ENCODE data around the gene PTPRG.
"Not testable (repeated sequence)": the region's sequence is repeated elsewhere in the genome, so short reads cannot be mapped to it uniquely, and the experiment has no call there.

Gene PTPRG

GRCh38 chr3:62027241-62027640 is 465.9 kb downstream of the PTPRG start:
- DNase-seq, result no peak
- TF ChIP-seq GATA1 (IDR thresholded peaks at IDR 0.05; ENCODE audit: low read depth, low read length), result no peak
- no peak for TF ChIP-seq POLR2A (IDR thresholded peaks at IDR 0.05; ENCODE audit: low read length)

GRCh38 chr3:62027796-62028195 is 466.4 kb downstream of the PTPRG start:
- TF ChIP-seq POLR2A (IDR thresholded peaks at IDR 0.05; ENCODE audit: low read length) (no peak), GATA1 (IDR thresholded peaks at IDR 0.05; ENCODE audit: low read depth, low read length) (no peak)
- no peak for DNase-seq

- no peak for DNase-seq
- no peak for TF ChIP-seq POLR2A (IDR thresholded peaks at IDR 0.05; ENCODE audit: low read length)
- no peak for TF ChIP-seq GATA1 (IDR thresholded peaks at IDR 0.05; ENCODE audit: low read depth, low read length)
Measured at GRCh38 chr3:62028236-62028635, 466.9 kb downstream of the PTPRG start.

GRCh38 chr3:62032738-62033137 is 471.4 kb downstream of the PTPRG start:
- no peak for DNase-seq
- TF ChIP-seq POLR2A (IDR thresholded peaks at IDR 0.05; ENCODE audit: low read length) (no peak), GATA1 (IDR thresholded peaks at IDR 0.05; ENCODE audit: low read depth, low read length) (no peak)

- no peak for TF ChIP-seq GATA1 (IDR thresholded peaks at IDR 0.05; ENCODE audit: low read depth, low read length)
- TF ChIP-seq POLR2A (IDR thresholded peaks at IDR 0.05; ENCODE audit: low read length), result no peak
- DNase-seq, result no peak
Measured at GRCh38 chr3:62035402-62036057, 474.2 kb downstream of the PTPRG start.

- TF ChIP-seq GATA1 (IDR thresholded peaks at IDR 0.05; ENCODE audit: low read depth, low read length) (no peak), POLR2A (IDR thresholded peaks at IDR 0.05; ENCODE audit: low read length) (no peak)
- no peak for DNase-seq
Measured at GRCh38 chr3:62036726-62037125, 475.4 kb downstream of the PTPRG start.

GRCh38 chr3:62038798-62039197 is 477.4 kb downstream of the PTPRG start:
- DNase-seq, result not testable (repeated sequence)

- no peak for DNase-seq
- no peak for TF ChIP-seq GATA1 (IDR thresholded peaks at IDR 0.05; ENCODE audit: low read depth, low read length)
- no peak for TF ChIP-seq POLR2A (IDR thresholded peaks at IDR 0.05; ENCODE audit: low read length)
Measured at GRCh38 chr3:62039586-62039985, 478.2 kb downstream of the PTPRG start.

- no peak for DNase-seq
- no peak for TF ChIP-seq GATA1 (IDR thresholded peaks at IDR 0.05; ENCODE audit: low read depth, low read length)
Measured at GRCh38 chr3:62041681-62042080, 480.3 kb downstream of the PTPRG start.

GRCh38 chr3:62044874-62045411 is 483.6 kb downstream of the PTPRG start:
- DNase-seq, result no peak

GRCh38 chr3:62046326-62046725 is 485.0 kb downstream of the PTPRG start:
- DNase-seq, result no peak
- no peak for TF ChIP-seq GATA1 (IDR thresholded peaks at IDR 0.05; ENCODE audit: low read depth, low read length)
- no peak for TF ChIP-seq POLR2A (IDR thresholded peaks at IDR 0.05; ENCODE audit: low read length)

More at GRCh38 chr3:62044874-62045411, 483.6 kb downstream of the PTPRG start:
- no peak for TF ChIP-seq GATA1 (IDR thresholded peaks at IDR 0.05; ENCODE audit: low read depth, low read length)
- no peak for TF ChIP-seq POLR2A (IDR thresholded peaks at IDR 0.05; ENCODE audit: low read length)

GRCh38 chr3:62048577-62048976 is 487.2 kb downstream of the PTPRG start:
- TF ChIP-seq POLR2A (IDR thresholded peaks at IDR 0.05; ENCODE audit: low read length), result no peak
- no peak for TF ChIP-seq GATA1 (IDR thresholded peaks at IDR 0.05; ENCODE audit: low read depth, low read length)
- no peak for DNase-seq

GRCh38 chr3:62049033-62049432 is 487.7 kb downstream of the PTPRG start:
- TF ChIP-seq POLR2A (IDR thresholded peaks at IDR 0.05; ENCODE audit: low read length) (no peak), GATA1 (IDR thresholded peaks at IDR 0.05; ENCODE audit: low read depth, low read length) (no peak)

GRCh38 chr3:62051506-62051905 is 490.1 kb downstream of the PTPRG start:
- DNase-seq, result peak in 1 of 2 experiments; percentile 8

More at GRCh38 chr3:62049033-62049432, 487.7 kb downstream of the PTPRG start:
- DNase-seq, result no peak

GRCh38 chr3:62052331-62052730 is 491.0 kb downstream of the PTPRG start:
- DNase-seq, result no peak

More at GRCh38 chr3:62051506-62051905, 490.1 kb downstream of the PTPRG start:
- TF ChIP-seq POLR2A (IDR thresholded peaks at IDR 0.05; ENCODE audit: low read length) (no peak), GATA1 (IDR thresholded peaks at IDR 0.05; ENCODE audit: low read depth, low read length) (no peak)

More at GRCh38 chr3:62052331-62052730, 491.0 kb downstream of the PTPRG start:
- TF ChIP-seq POLR2A (IDR thresholded peaks at IDR 0.05; ENCODE audit: low read length) (no peak), GATA1 (IDR thresholded peaks at IDR 0.05; ENCODE audit: low read depth, low read length) (no peak)
